Endothelial cell of umbilical vein (primary cell): ENCODE measurements around the gene TSPAN8. TPM values are rescaled to one million over a fixed set of nuclear protein-coding genes. Genes with fewer than 3 reads are reported as not detected.

ENCODE experiments used
- BruUV-seq: library from RNA; stranded (reverse); fragments of 400-500 nt; replicated peaks from 2 replicates; lab custom pipeline; 2021; lab: Mats Ljungman, UMichigan
- CTCF ChIA-PET: fragments of 300-600, 350-600 bp; sonication (Branson Sonifier 250); formaldehyde crosslinking; loops from one replicate; lab custom pipeline; 2021; ENCODE audit warnings: antibody characterized with exemption, inconsistent platforms; lab: Charles Lee
- POLR2A ChIA-PET: fragments of 300-600, 350-600 bp; sonication (Branson Sonifier 250); formaldehyde crosslinking; loops from one replicate; lab custom pipeline; 2021; ENCODE audit warnings: antibody characterized with exemption, inconsistent platforms; lab: Charles Lee
- DNase-seq: peaks from one replicate; pipeline ENCODE4 v3.0.0-alpha.2; 2011; ENCODE audit warnings: low read depth, low spot score
- FAIRE-seq: peaks from 2 replicates; lab custom pipeline; 2011; peaks lifted over from hg19 to GRCh38; lab: Jason Lieb, UNC
- H2AFZ ChIP-seq: 2 replicates; pipeline ENCODE4 v1.6.0; 2012; ENCODE audit warnings: low read depth, low read length, control low read depth, inconsistent platforms
- H3K27ac ChIP-seq: 2 replicates; pipeline ENCODE4 v1.5.1; 2011; ENCODE audit warnings: low read depth, mild to moderate bottlenecking, control low read depth, low read length, moderate library complexity; ENCODE audit not compliant: insufficient read depth
- H3K27me3 ChIP-seq, 2 experiments: 2 replicates each; pipeline versions ENCODE4 v1.6.0 to v1.6.1; 2011; ENCODE audit warnings: low read length in 2 of 2, mixed read lengths in 1 of 2; ENCODE audit not compliant: control insufficient read depth in 2 of 2, insufficient read depth in 2 of 2
- H3K36me3 ChIP-seq, 2 experiments: 2 replicates in 1 of 2; 3 replicates in 1 of 2; pipeline ENCODE4 v1.5.1; 2011; ENCODE audit warnings: low read length in 2 of 2, mild to moderate bottlenecking in 1 of 2, moderate library complexity in 1 of 2; ENCODE audit not compliant: control insufficient read depth in 2 of 2, insufficient read depth in 2 of 2; ENCODE audit errors: extremely low read depth in 1 of 2
- H3K4me1 ChIP-seq: 3 replicates; pipeline ENCODE4 v1.5.1; 2011; ENCODE audit warnings: mild to moderate bottlenecking, low read length; ENCODE audit not compliant: control insufficient read depth, insufficient read depth; ENCODE audit errors: extremely low read depth
- H3K4me2 ChIP-seq: 2 replicates; pipeline ENCODE4 v1.6.1; 2011; ENCODE audit warnings: low read length, control low read depth, mixed read lengths; ENCODE audit not compliant: insufficient read depth
- H3K4me3 ChIP-seq, 3 experiments: fragments of 200-600 bp in 1 of 3; sonication (generic), shearing (Covaris generic) in 1 of 3; replicated peaks in 1 of 3; 2 replicates each; pipeline ENCODE4 v1.5.1; 2011 to 2016; ENCODE audit warnings: control low read depth in 3 of 3, low read length in 3 of 3, mild to moderate bottlenecking in 2 of 3, inconsistent platforms in 1 of 3, low read depth in 1 of 3, moderate library complexity in 1 of 3; ENCODE audit not compliant: insufficient read depth in 1 of 3
- H3K79me2 ChIP-seq: 2 replicates; pipeline ENCODE4 v1.6.0; 2012; ENCODE audit warnings: low read length, inconsistent platforms; ENCODE audit not compliant: control insufficient read depth, insufficient read depth
- H3K9ac ChIP-seq: replicated peaks from 2 replicates; pipeline ENCODE3; 2011; ENCODE audit warnings: low read length, control low read depth; ENCODE audit not compliant: insufficient read depth; ENCODE audit errors: extremely low read depth
- H3K9me1 ChIP-seq: replicated peaks from 3 replicates; pipeline ENCODE4 v1.6.0; 2011; ENCODE audit warnings: mild to moderate bottlenecking, low read length; ENCODE audit not compliant: control insufficient read depth, insufficient read depth; ENCODE audit errors: extremely low read depth
- H3K9me3 ChIP-seq: replicated peaks from 2 replicates; pipeline ENCODE4 v1.5.1; 2012; ENCODE audit warnings: low read length, inconsistent platforms; ENCODE audit not compliant: control insufficient read depth, insufficient read depth
- H4K20me1 ChIP-seq: replicated peaks from 2 replicates; pipeline ENCODE3; 2011; ENCODE audit warnings: mild to moderate bottlenecking, low read length; ENCODE audit not compliant: control insufficient read depth, insufficient read depth; ENCODE audit errors: extremely low read depth
- EZH2 ChIP-seq: IDR thresholded peaks from 2 replicates; pipeline ENCODE4 v1.6.1; 2012; ENCODE audit warnings: borderline replicate concordance, low read depth, mild to moderate bottlenecking, moderate library complexity, low read length, inconsistent platforms; ENCODE audit not compliant: severe bottlenecking
- FOS ChIP-seq: IDR thresholded peaks from 2 replicates; pipeline ENCODE4 v1.6.1; 2011; ENCODE audit warnings: mild to moderate bottlenecking, low read length, moderate library complexity, borderline replicate concordance; ENCODE audit not compliant: insufficient read depth
- GATA2 ChIP-seq: IDR thresholded peaks from 2 replicates; pipeline ENCODE4 v1.7.0; 2011; ENCODE audit warnings: low read depth, mild to moderate bottlenecking, moderate library complexity, mixed read lengths, low read length; ENCODE audit not compliant: insufficient read length, insufficient read depth
- JUN ChIP-seq: IDR thresholded peaks from 2 replicates; pipeline ENCODE4 v1.6.1; 2011; ENCODE audit warnings: borderline replicate concordance, low read depth; ENCODE audit not compliant: insufficient read length, insufficient read depth
- POLR2A ChIP-seq: IDR thresholded peaks from 2 replicates; pipeline ENCODE4 v1.6.1; 2012; ENCODE audit warnings: low read depth, mild to moderate bottlenecking, control low read depth, low read length
- POLR2AphosphoS5 ChIP-seq: IDR thresholded peaks from 2 replicates; pipeline ENCODE4 v1.6.1; 2012; ENCODE audit warnings: low read depth, mild to moderate bottlenecking, control low read depth, low read length, moderate library complexity; ENCODE audit not compliant: insufficient read depth
- dilution Hi-C: fragments of 300-500 bp; cut with MboI; formaldehyde crosslinking; loops from one replicate; pipeline ENCODE4 v1.15.0; 2019; ENCODE audit warnings: low sequenced_read_pairs; ENCODE audit not compliant: extremely low pct_ligation_motif_present
- intact Hi-C: fragments of 100-400 bp; cut with micrococcal nuclease; formaldehyde crosslinking; loops from one replicate; pipeline ENCODE4 v1.10.0; 2022
- polyA plus RNA-seq, 4 experiments: library from polyadenylated mRNA; depleted of rRNA in 3 of 4; stranded (reverse) in 3 of 4; unstranded in 1 of 4; fragments of >200 nt; gene quantifications; 2 replicates each; pipeline versions ENCODE4 v1.2.1 to v1.2.3, GENCODE V29; 2011 to 2012; ENCODE audit warnings: missing spikeins in 1 of 4
- total RNA-seq: library from RNA; stranded (reverse); gene quantifications from 2 replicates; pipeline ENCODE4 v1.2.3, GENCODE V29; 2021

The TSPAN8 gene
- total and polyA plus RNA-seq, 2 donors (not counting 3 experiments of a cell fraction or from before 2014, with no cell fraction given), result 1.2 to 1.6 TPM

GRCh38 chr12:71075743-71076142, 82.1 kb downstream of the TSPAN8 start:
- intact Hi-C loops (no loop called here), dilution Hi-C loops (no loop called here)
- FAIRE-seq (no peak), DNase-seq (no peak)
- TF ChIP-seq EZH2 (no peak), POLR2A (no peak), GATA2 (no peak), POLR2AphosphoS5 (no peak), JUN (no peak), FOS (peak; percentile 0)
- Histone ChIP-seq H3K27me3 (no peaks in the 10 kb centered on the region), H3K36me3 (no peaks in the 10 kb centered on the region), H3K9me3 (no peaks in the 10 kb centered on the region), H2AFZ (no peak overlapping the region), H3K9ac (no peak overlapping the region), H3K27ac (no peak overlapping the region), H3K4me1 (no peaks in the 10 kb centered on the region), H3K4me3 (no peak overlapping the region), H4K20me1 (no peaks in the 10 kb centered on the region), H3K4me2 (no peak overlapping the region), H3K79me2 (no peaks in the 10 kb centered on the region), H3K9me1 (no peaks in the 10 kb centered on the region)
- POLR2A ChIA-PET, result no interaction called here
- no TSS peak for BruUV-seq
- CTCF ChIA-PET, result no interaction called here

Other genes with a start within 250 kb of the TSPAN8 start
- 0.46 and 0.72 TPM in 2 replicates for gene PTPRR, start 237.3 kb downstream of the TSPAN8 start, total RNA-seq
- gene PTPRR, start 237.3 kb downstream of the TSPAN8 start, polyA plus RNA-seq, result 1.1 and 1.3 TPM in 2 replicates